ENCODE data around the gene PRPH2.
"Not testable (repeated sequence)": the region's sequence is repeated elsewhere in the genome, so short reads cannot be mapped to it uniquely, and the experiment has no call there.

PRPH2 gene

DNA sequence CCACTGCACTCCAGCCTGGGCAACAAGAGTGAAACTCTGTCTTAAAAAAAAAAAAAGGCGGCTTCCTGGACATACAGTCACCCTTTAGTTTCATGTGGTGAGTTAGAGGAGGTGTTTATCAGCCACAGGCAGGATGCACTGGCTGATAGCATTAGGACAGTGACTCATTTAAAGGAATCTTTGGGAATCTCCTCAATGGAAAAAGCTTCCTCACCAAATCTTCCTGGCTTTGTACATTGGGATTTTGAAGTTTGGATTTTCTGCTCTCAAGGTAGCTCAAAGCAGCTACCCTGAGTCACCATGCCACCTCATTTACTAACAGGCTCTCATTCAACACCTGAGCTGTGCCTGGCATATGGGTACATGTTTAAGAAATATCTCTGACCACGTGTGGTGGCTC, 20.2 kb downstream of the PRPH2 start:
- no peak for DNase-seq (ENCODE audit: low read depth in 3 of 3, low spot score in 1 of 3)

DNA sequence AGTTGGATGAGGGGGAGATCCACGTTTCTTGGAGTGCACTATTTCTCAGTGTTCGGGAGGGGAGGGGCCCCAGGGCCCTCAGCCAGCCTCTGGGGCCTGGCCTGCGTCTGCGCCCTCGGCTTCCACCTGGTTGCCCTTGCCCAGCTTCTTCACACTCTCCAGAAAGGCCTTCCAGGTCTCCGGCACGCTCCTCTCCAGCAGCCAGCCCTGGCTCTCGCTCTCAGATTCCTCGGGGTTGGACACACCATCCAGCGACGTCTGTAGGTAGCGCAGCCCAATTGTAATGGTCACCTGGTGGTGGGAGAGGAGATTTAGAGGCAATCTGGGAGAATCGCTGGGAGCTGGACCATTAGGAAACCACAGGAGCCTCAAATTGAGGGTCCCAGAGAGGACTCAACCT, 24.2 kb downstream of the PRPH2 start:
- DNase-seq (ENCODE audit: low read depth in 3 of 3, low spot score in 1 of 3), result no peak

DNA sequence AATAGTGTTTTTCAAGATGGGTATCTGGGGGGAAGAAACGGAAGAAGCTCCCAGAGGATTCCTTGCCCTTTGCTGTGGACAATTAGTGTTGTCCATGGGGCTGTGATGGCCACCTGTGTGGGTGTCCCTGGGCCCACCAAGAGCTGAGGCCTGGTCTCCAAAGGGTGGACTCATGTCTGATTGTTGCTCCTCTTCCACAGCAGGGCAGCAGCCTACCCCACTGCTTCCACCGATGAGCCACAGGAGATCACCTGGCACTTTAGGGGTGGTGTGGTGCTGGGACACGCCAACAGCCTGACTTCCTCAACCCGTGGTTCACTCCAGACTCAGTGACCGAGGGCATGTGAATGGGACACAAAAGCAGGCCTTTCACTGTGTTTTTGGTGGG, 25.1 kb downstream of the PRPH2 start:
- no peak for DNase-seq (ENCODE audit: low read depth in 3 of 3, low spot score in 1 of 3)

GRCh38 chr6:42696526-42697267, 25.7 kb downstream of the PRPH2 start:
- DNase-seq (ENCODE audit: low read depth in 3 of 3, low spot score in 1 of 3), result no peak

DNA sequence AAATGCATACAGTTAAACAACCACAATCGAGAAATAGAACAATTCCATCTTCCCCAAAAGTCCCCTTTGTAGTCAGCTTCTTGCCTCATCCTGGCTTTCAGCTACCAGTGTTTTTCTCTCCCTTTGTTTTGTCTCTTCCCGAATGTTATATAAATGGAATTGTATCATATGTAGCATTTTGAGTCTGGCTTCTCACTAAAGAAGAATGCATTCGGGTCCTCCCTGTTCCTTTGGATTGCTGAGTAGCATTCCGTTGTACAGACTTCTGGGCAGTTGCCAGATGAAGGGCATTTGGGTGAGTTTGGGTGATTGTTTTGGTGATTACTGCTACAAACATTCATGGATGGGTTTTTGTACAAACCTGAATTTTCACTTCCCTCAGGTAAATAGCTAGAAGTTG, 27.8 kb downstream of the PRPH2 start:
- DNase-seq (ENCODE audit: low read depth in 3 of 3, low spot score in 1 of 3), result no peak

DNA sequence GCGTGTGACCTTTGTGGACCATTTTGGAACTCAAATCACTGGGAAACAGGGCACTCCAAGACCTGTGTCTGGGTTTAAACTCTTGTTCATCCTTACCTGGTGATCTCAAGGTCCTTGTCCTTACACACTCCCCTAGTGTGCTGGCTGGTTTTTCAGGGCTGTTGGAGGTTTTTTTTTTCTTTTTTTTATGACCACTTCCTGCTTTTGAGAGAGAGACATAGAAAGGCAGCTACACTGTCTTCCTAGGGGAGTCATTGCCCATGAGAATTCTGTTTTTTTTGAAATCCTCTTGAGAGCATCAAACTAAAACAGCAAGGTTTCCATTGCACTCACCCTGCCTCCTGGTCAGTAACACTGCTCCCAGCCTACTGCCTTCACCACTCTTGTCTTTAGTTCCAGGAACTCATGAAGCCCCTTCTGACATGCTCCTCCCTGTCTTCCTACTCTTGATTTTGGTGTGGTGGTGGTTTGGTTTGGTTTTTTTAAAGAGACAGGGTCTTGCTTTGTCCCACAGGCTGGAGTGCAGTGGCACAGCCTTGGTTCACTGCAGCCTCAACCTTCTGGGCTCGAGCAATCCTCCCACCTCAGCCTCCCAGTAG, 28.6 kb downstream of the PRPH2 start:
- no peak for DNase-seq (ENCODE audit: low read depth in 3 of 3, low spot score in 1 of 3)

DNA sequence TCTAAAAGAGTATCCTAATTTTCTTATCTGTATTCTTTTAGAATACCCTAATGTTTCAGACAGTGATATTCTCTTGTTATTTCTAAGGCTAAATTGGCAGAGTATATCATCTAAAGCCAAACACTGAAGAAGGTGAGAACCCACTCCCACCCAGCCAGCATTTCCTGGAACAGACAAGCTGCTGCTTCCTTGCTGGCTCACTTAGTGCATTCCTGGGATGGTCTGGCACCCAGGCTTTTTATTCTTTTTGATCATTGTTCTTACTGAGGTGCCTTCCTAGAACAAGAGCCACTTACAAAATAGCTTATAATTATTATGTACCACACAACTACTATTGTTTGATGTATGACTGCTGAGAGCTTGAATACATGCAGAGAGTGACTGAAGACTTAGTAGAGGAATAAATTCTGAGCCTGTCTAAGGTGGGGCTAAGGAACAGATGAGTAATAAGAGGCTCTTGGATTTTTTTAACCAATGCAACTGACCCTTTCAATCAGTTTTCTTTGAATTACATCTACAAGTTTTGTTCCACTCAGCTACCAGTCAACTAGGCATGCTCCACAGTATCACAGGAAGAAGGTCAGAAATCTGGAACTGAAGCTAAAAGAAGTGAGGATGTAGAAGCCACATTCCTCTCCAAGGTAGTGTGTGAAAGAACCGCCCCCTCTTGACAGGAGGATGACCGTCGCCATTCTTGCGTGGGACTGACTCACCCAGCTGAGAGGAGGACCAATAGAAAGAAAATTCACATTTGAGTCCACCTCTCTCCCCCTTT, 30.1 kb downstream of the PRPH2 start:
- no peak for DNase-seq (ENCODE audit: low read depth in 3 of 3, low spot score in 1 of 3)

DNA sequence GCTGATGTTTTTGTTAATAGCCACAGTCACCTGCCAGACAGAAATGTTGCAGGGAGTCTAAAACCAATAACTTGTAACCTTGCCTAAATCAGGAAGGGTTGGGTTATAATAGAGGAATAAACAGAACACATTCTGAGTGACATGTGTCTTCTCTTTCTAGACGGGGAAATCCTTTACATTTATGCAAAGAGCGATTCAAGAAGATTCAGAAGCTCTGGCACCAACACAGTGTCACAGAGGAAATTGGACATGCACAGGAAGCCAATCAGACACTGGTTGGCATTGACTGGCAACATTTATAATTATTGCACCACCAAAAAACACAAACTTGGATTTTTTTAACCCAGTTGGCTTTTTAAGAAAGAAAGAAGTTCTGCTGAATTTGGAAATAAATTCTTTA, 31.5 kb downstream of the PRPH2 start:
- DNase-seq (ENCODE audit: low read depth in 3 of 3, low spot score in 1 of 3), result no peak

DNA sequence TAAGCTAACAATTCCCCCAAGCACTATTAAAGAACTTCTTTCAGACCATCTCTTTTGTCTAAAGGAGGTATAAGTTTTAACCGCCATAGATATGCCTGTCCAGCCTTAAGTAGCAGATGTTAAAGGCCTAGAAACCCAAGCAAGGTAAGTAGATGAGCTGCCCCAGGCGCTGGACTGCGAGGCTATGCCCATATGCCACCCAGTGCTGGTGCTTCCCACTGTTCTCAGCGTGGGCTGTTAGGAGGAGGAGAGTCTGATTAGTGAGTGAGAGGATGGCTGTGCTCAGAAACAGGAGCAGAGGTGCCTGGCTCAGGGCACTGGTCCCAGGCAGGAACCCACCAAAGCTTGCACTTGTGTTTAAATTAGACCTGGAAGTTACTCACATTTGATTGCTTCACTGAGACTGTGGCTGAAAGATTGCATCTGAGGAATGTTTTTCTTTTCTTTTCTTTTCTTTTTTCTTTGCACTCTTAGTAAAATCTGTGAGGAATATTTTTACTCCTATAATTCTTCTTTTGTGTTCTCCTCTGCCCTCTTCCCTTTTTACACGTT, 32.2 kb downstream of the PRPH2 start:
- no peak for DNase-seq (ENCODE audit: low read depth in 3 of 3, low spot score in 1 of 3)

- DNase-seq (ENCODE audit: low read depth in 3 of 3, low spot score in 1 of 3), result no peak
Observed at GRCh38 chr6:42689371-42689770, 33.0 kb downstream of the PRPH2 start.

DNA sequence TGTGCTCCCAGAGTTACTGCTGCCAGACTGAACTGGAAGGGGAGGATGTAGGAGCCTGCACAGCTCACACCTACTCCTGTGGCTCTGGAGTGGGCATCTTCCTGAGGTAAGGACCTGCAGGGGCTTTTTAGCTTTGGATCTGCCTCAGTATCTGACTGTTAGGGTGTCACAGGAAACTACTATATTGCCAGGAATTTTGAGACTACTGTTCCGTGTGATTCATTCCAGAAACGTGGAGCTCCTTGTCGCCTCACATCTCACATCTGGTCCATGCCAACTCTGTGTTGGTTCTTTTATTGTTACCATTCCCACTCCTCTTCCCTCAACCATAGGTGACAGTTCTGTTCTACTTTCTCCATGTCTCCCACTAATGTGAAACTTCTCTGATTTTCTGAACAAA, 34.1 kb downstream of the PRPH2 start:
- DNase-seq (ENCODE audit: low read depth in 3 of 3, low spot score in 1 of 3), result no peak

DNA sequence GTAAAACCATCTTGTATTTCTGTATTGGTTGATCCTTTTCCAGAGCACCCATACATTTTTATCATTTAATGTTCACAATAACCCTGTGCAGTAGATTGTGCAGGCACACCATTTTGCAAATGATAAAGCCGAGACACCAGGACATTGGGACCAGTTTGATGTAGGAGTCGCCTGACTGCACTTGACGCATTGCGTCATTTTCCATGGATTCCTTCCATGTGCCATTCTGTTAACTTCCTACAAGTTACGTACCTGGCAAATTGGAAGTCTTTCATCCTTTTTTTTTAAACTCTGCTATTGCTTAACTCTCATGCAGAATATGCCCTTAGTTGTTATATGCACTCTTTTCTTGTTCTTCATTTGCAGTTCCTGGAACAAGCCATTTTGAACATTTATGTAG, 43.0 kb downstream of the PRPH2 start:
- no peak for DNase-seq (ENCODE audit: low read depth in 3 of 3, low spot score in 1 of 3)

DNA sequence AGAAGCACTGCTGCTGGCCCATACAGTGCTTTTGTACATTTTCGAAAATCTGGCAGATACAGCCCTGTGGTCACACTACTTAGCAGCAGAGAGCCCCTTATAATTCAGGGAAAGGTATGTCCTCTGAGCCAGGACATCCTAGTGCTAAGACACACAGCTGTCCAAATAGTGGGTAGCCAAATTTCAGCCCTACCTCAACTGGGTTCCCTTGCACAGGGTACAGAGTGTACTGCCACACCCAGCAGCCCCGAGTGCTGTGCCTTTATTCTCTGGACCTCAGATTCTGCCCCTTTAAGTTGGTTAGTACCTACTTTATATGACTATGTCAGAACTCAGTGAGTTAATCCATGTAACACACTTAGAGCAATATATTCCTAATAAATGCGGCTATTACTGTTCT, 47.6 kb downstream of the PRPH2 start:
- DNase-seq (ENCODE audit: low read depth in 3 of 3, low spot score in 1 of 3), result no peak

DNA sequence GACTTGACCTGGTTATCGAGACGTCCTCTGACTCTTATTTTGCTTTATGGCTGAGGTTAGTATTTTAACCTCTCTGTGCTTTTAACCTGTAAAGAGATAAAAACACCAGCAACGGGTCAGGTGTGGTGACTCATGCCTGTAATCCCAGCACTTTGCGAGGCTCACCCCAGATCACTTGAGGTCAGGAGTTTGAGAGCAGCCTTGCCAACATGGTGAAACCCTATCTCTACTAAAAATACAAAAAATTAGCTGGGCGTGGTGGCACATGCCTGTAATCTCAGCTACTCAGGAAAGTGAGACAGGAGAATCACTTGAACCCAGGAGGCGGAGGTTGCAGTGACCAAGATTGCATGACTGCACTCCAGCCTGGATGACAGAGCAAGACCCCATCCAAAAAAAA, 48.0 kb downstream of the PRPH2 start:
- DNase-seq (ENCODE audit: low read depth in 3 of 3, low spot score in 1 of 3), result not testable (repeated sequence)

DNA sequence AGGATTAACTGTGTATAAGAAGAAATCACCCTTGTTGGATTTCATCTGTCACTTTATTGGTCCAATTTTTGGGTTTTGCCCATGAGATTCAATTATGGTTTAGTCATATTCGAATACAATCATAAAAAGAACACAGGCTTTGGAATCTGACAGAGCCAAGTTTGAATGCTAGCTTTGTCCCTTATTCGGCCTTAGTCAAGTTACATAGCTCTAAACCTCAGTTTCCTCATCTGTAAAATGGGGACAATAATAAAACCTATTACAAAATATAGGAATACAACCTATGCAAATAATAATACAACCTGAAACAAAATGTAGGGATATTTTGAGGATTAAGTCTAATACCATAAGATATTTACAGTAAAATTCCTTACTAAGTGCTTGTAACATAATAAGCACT, 57.7 kb downstream of the PRPH2 start:
- DNase-seq (ENCODE audit: low read depth in 3 of 3, low spot score in 1 of 3), result no peak

DNA sequence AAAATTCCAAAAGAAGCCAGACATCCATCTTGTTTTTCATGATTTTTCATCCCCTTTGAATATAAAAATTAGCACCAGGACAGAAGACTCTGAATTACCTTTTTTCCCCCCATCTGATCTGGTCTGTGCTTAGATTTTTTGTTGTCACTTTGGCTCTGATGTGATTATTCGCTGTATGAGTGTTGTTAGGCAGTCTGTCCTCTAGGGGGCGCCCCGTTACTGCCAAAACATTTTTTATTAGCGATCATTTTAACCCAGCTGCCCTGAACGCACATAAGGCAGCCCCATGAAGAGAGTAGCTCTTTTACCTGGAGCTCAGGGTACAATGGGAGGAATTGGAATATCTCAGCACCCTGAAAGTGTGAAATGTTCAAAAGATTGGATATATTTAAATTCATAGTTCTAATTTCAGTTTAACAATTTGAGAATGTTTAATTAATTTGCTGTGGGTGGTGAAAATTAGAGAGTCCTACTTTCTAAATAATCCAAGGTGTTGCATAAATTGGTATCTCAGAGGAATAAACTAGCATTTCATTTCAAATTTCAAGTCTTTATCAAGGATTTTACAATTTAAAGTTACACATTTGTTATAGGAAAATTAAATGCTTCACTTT, 60.8 kb downstream of the PRPH2 start:
- peak; percentile 60 to 80 (median 73) for DNase-seq (ENCODE audit: low read depth in 3 of 3, low spot score in 1 of 3)

- DNase-seq (ENCODE audit: low read depth in 3 of 3, low spot score in 1 of 3), result no peak
Observed at GRCh38 chr6:42659806-42660205, 62.6 kb downstream of the PRPH2 start.

GRCh38 chr6:42653851-42654250, 68.5 kb downstream of the PRPH2 start:
- DNase-seq (ENCODE audit: low read depth in 3 of 3, low spot score in 1 of 3), result no peak

GRCh38 chr6:42652024-42652746, 70.2 kb downstream of the PRPH2 start:
- no peak for DNase-seq (ENCODE audit: low read depth in 3 of 3, low spot score in 1 of 3)

Measured in stimulated activated CD4-positive, alpha-beta T cell treated with anti-CD3 and anti-CD28 coated beads, TNF-alpha, amount 100 ng/mL, for 1 hour (primary cell).